ENCODE measurements around the gene SUN5. TPM values are rescaled to one million over a fixed set of nuclear protein-coding genes. Genes with fewer than 3 reads are reported as not detected.
"Not testable (repeated sequence)": the region's sequence is repeated elsewhere in the genome, so short reads cannot be mapped to it uniquely, and the experiment has no call there.

Gene SUN5
- total and polyA plus RNA-seq, 2 donors (not counting 1 experiment from before 2014, with no cell fraction given) = not detected

DNA sequence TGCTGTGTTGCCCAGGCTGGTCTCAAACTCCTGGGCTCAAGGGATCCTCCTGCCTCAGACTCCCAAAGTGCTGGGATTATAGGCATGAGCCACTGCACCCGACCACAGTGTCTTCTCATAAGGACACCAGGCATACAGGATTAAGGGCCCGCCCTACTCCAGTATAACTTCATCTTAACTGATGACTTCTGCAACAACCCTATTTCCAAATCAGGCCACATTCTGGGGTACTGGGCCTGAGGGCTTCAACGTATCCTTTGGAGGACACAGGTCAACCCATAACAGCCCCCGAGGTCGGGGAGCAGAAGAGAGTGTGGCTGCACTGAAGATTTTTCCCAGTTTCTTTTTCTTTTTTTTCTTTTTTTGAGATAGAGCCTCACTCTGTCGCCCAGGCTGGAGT lies 39.7 kb downstream of the SUN5 start:
- Histone ChIP-seq H3K4me2 (replicated peaks; ENCODE audit: low read depth, low read length, poor library complexity, severe bottlenecking) (no peak overlapping the region), H3K79me2 (ENCODE audit: control insufficient read depth, insufficient read depth, low read length) (no peaks in the 10 kb centered on the region), H2AFZ (ENCODE audit: insufficient read depth, low read depth, low read length, poor library complexity, severe bottlenecking) (no peak overlapping the region), H3K4me3 (ENCODE audit: control extremely low read depth in 1 of 5, extremely low read depth in 1 of 5, insufficient read depth in 1 of 5, low read depth in 2 of 5, low read length in 4 of 5) (no peak overlapping the region), H3K27me3 (replicated peaks in 1 of 4; ENCODE audit: control extremely low read depth in 1 of 4, control insufficient read depth in 3 of 4, insufficient read depth in 4 of 4, low read length in 3 of 4) (no peaks in the 10 kb centered on the region), H3K9ac (ENCODE audit: low read length) (no peak overlapping the region), H3K27ac (ENCODE audit: low read length in 2 of 2) (no peak overlapping the region), H3K4me1 (ENCODE audit: control insufficient read depth in 2 of 2, insufficient read depth in 2 of 2, low read length in 2 of 2) (peaks cover 16 to 35% of the 10 kb centered on the region in 2 donors), H3K36me3 (replicated peaks in 1 of 2; ENCODE audit: control extremely low read depth in 1 of 2, control insufficient read depth in 1 of 2, extremely low read depth in 1 of 2, insufficient read depth in 2 of 2, low read length in 1 of 2) (no peaks in the 10 kb centered on the region), H4K20me1 (ENCODE audit: control insufficient read depth, insufficient read depth, low read length, poor library complexity, severe bottlenecking) (no peaks in the 10 kb centered on the region), H3K9me3 (ENCODE audit: control extremely low read depth in 1 of 3, control insufficient read depth in 2 of 3, insufficient read depth in 1 of 3, low read length in 2 of 3) (peaks cover 0 to 7% (median 0%) of the 10 kb centered on the region in 3 donors)
- H3K4me1 Mint-ChIP-seq = peaks cover 22% of the 10 kb centered on the region
- no peak for DNase-seq
- H3K4me3 Mint-ChIP-seq = no peak overlapping the region
- ChIA-PET CTCF (no interaction called here), POLR2A (no interaction called here)
- ATAC-seq (ENCODE audit: low read depth) = no peak
- TF ChIP-seq, protein P1, sequence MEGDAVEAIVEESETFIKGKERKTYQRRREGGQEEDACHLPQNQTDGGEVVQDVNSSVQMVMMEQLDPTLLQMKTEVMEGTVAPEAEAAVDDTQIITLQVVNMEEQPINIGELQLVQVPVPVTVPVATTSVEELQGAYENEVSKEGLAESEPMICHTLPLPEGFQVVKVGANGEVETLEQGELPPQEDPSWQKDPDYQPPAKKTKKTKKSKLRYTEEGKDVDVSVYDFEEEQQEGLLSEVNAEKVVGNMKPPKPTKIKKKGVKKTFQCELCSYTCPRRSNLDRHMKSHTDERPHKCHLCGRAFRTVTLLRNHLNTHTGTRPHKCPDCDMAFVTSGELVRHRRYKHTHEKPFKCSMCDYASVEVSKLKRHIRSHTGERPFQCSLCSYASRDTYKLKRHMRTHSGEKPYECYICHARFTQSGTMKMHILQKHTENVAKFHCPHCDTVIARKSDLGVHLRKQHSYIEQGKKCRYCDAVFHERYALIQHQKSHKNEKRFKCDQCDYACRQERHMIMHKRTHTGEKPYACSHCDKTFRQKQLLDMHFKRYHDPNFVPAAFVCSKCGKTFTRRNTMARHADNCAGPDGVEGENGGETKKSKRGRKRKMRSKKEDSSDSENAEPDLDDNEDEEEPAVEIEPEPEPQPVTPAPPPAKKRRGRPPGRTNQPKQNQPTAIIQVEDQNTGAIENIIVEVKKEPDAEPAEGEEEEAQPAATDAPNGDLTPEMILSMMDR (IDR thresholded peaks at IDR 0.05) = no peak
- TF ChIP-seq EZH2 (IDR thresholded peaks at IDR 0.05; ENCODE audit: borderline replicate concordance, insufficient read depth, low read depth, low read length, poor library complexity, severe bottlenecking) = no peak
- H3K27me3 Mint-ChIP-seq = no peaks in the 10 kb centered on the region
- no peaks in the 10 kb centered on the region for H3K9me3 Mint-ChIP-seq (ENCODE audit: insufficient read depth)
- H3K27ac Mint-ChIP-seq = no peak overlapping the region
- intact Hi-C loops (cut with micrococcal nuclease) = no loop called here
- WGBS (ENCODE audit: insufficient coverage) = 100% methylated on average over 6 of the region's 6 CpGs

DNA sequence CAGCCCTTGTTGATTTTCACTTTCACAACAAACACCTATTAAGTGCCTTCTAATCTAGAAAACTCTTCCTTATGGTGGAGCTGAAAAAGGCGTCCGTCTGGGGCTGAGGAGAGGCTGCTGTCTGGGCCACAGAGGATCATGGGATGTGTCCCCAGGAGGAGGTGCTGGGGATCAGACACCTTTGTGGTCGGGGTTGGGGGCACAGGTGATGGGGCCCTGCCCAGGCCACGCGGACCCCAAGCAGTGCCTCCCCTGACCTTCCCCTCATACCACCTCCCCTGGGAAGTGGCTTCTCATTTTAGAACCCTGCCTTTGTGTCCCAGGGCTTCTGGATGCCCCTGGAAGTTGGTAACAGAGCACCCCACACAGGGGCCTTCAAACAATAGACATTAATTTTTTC lies 41.1 kb downstream of the SUN5 start:
- Histone ChIP-seq H3K27me3 (replicated peaks in 1 of 4; ENCODE audit: control extremely low read depth in 1 of 4, control insufficient read depth in 3 of 4, insufficient read depth in 4 of 4, low read length in 3 of 4) (no peaks in the 10 kb centered on the region), H3K36me3 (replicated peaks in 1 of 2; ENCODE audit: control extremely low read depth in 1 of 2, control insufficient read depth in 1 of 2, extremely low read depth in 1 of 2, insufficient read depth in 2 of 2, low read length in 1 of 2) (no peaks in the 10 kb centered on the region), H4K20me1 (ENCODE audit: control insufficient read depth, insufficient read depth, low read length, poor library complexity, severe bottlenecking) (no peaks in the 10 kb centered on the region), H3K9ac (ENCODE audit: low read length) (no peak overlapping the region), H3K4me1 (ENCODE audit: control insufficient read depth in 2 of 2, insufficient read depth in 2 of 2, low read length in 2 of 2) (peaks cover 16 to 26% of the 10 kb centered on the region in 2 donors), H3K79me2 (ENCODE audit: control insufficient read depth, insufficient read depth, low read length) (no peaks in the 10 kb centered on the region), H2AFZ (ENCODE audit: insufficient read depth, low read depth, low read length, poor library complexity, severe bottlenecking) (no peak overlapping the region), H3K27ac (ENCODE audit: low read length in 2 of 2) (no peak overlapping the region), H3K9me3 (ENCODE audit: control extremely low read depth in 1 of 3, control insufficient read depth in 2 of 3, insufficient read depth in 1 of 3, low read length in 2 of 3) (peaks cover 0 to 17% (median 0%) of the 10 kb centered on the region in 3 donors), H3K4me2 (replicated peaks; ENCODE audit: low read depth, low read length, poor library complexity, severe bottlenecking) (no peak overlapping the region), H3K4me3 (ENCODE audit: control extremely low read depth in 1 of 5, extremely low read depth in 1 of 5, insufficient read depth in 1 of 5, low read depth in 2 of 5, low read length in 4 of 5) (no peak overlapping the region)
- POLR2A ChIA-PET = no interaction called here
- intact Hi-C loops (cut with micrococcal nuclease) = no loop called here
- 95% methylated on average over 4 of the region's 5 CpGs for WGBS (ENCODE audit: insufficient coverage)
- no peak for TF ChIP-seq EZH2 (IDR thresholded peaks at IDR 0.05; ENCODE audit: borderline replicate concordance, insufficient read depth, low read depth, low read length, poor library complexity, severe bottlenecking)
- TF ChIP-seq, protein P1 (IDR thresholded peaks at IDR 0.05) = no peak
- peaks cover 2% of the 10 kb centered on the region for H3K9me3 Mint-ChIP-seq (ENCODE audit: insufficient read depth)
- H3K4me3 Mint-ChIP-seq = no peak overlapping the region
- H3K4me1 Mint-ChIP-seq = peaks cover 15% of the 10 kb centered on the region
- ATAC-seq (ENCODE audit: low read depth) = no peak
- DNase-seq = no peak
- no peak overlapping the region for H3K27ac Mint-ChIP-seq
- H3K27me3 Mint-ChIP-seq = no peaks in the 10 kb centered on the region
- CTCF ChIA-PET = no interaction called here

DNA sequence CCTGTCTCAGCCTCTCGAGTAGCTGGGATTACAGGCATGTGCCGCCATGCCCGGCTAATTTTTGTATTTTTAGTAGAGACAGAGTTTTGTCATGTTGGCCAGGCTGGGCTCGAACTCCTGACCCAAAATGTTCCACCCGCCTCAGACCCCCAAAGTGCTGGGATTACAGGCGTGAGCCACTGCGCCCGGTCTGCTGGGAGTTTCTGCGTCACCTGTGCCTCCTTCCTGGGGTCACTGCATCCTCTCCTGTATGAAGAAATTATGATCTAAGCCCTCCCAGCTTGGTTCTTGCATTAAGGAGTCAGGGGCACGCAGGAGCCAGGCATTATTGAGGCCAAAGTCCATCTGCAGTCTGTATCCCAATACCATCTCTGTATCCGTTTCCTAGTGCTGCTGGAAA lies 41.6 kb downstream of the SUN5 start:
- CTCF ChIA-PET; H3K27me3 Mint-ChIP-seq; H3K4me3 Mint-ChIP-seq; H3K4me3 ChIP-seq (ENCODE audit: control extremely low read depth in 1 of 5, extremely low read depth in 1 of 5, insufficient read depth in 1 of 5, low read depth in 2 of 5, low read length in 4 of 5); H3K27me3 ChIP-seq (replicated peaks in 1 of 4; ENCODE audit: control extremely low read depth in 1 of 4, control insufficient read depth in 3 of 4, insufficient read depth in 4 of 4, low read length in 3 of 4); intact Hi-C loops (cut with micrococcal nuclease); H4K20me1 ChIP-seq (ENCODE audit: control insufficient read depth, insufficient read depth, low read length, poor library complexity, severe bottlenecking); H3K27ac Mint-ChIP-seq; H3K27ac ChIP-seq (ENCODE audit: low read length in 2 of 2); H3K36me3 ChIP-seq (replicated peaks in 1 of 2; ENCODE audit: control extremely low read depth in 1 of 2, control insufficient read depth in 1 of 2, extremely low read depth in 1 of 2, insufficient read depth in 2 of 2, low read length in 1 of 2); DNase-seq; H2AFZ ChIP-seq (ENCODE audit: insufficient read depth, low read depth, low read length, poor library complexity, severe bottlenecking); H3K9ac ChIP-seq (ENCODE audit: low read length); ATAC-seq (ENCODE audit: low read depth); H3K79me2 ChIP-seq (ENCODE audit: control insufficient read depth, insufficient read depth, low read length); POLR2A ChIA-PET; H3K9me3 Mint-ChIP-seq (ENCODE audit: insufficient read depth); H3K4me2 ChIP-seq (replicated peaks; ENCODE audit: low read depth, low read length, poor library complexity, severe bottlenecking): not testable (repeated sequence)
- Histone ChIP-seq H3K9me3 (ENCODE audit: control extremely low read depth in 1 of 3, control insufficient read depth in 2 of 3, insufficient read depth in 1 of 3, low read length in 2 of 3) (peaks cover 0 to 22% (median 5%) of the 10 kb centered on the region in 3 donors), H3K4me1 (ENCODE audit: control insufficient read depth in 2 of 2, insufficient read depth in 2 of 2, low read length in 2 of 2) (peaks cover 11 to 21% of the 10 kb centered on the region in 2 donors)
- WGBS (ENCODE audit: insufficient coverage) = 96% methylated on average over 8 of the region's 11 CpGs
- peaks cover 12% of the 10 kb centered on the region for H3K4me1 Mint-ChIP-seq

Data from B cell (primary cell).